ENCODE measurements around the gene NME3. TPM values are rescaled to one million over a fixed set of nuclear protein-coding genes. Genes with fewer than 3 reads are reported as not detected.

The NME3 gene
- total RNA-seq, 1 experiment from 2014 or later, result 66.9 TPM

- Histone ChIP-seq H4K20me1 (ENCODE audit: low read length) (no peaks in the 10 kb centered on the region), H3K4me2 (ENCODE audit: low read length) (no peak overlapping the region), H3K27ac (ENCODE audit: low read length) (no peak overlapping the region), H3K4me1 (ENCODE audit: insufficient read depth, low read length) (no peaks in the 10 kb centered on the region; the same call in 1 of the 2 replicates), H3K27me3 (ENCODE audit: low read length) (no peaks in the 10 kb centered on the region), H3K9ac (ENCODE audit: low read length) (no peak overlapping the region), H3K9me3 (ENCODE audit: low read length) (no peaks in the 10 kb centered on the region), H3F3A (ENCODE audit: low read length, unreplicated experiment) (no peaks in the 10 kb centered on the region), H3K36me3 (ENCODE audit: low read depth, low read length) (no peaks in the 10 kb centered on the region), H3K9me2 (replicated peaks; ENCODE audit: low read length) (no peaks in the 10 kb centered on the region), H2AFZ (ENCODE audit: low read length) (no peak overlapping the region), H3K79me2 (ENCODE audit: low read length) (peaks cover 37% of the 10 kb centered on the region), H3K4me3 (ENCODE audit: low read length) (no peak overlapping the region)
- DNase-seq (no peak), ATAC-seq (no peak)
- ChIA-PET CTCF (no interaction called here), POLR2A (ENCODE audit: unreplicated experiment) (no interaction called here)
- BruUV-seq (replicated peaks), result no TSS peak
- TF ChIP-seq CTCF (conservative IDR thresholded peaks at IDR 0.05; ENCODE audit: low read depth, low read length) (no peak), EZH2phosphoT487 (IDR thresholded peaks at IDR 0.05; ENCODE audit: borderline replicate concordance, low read length) (no peak), EZH2 (IDR thresholded peaks at IDR 0.05; ENCODE audit: low read length, unreplicated experiment) (no peak)
- intact Hi-C loops (cut with micrococcal nuclease), result no loop called here
Measured at GRCh38 chr16:1787322-1788094, 16.2 kb upstream of the NME3 start.

GRCh38 chr16:1787056-1787321 is 15.6 kb upstream of the NME3 start:
- H3K4me3 ChIP-seq (ENCODE audit: low read length), result no peak overlapping the region
- H4K20me1 ChIP-seq (ENCODE audit: low read length), result no peaks in the 10 kb centered on the region
- DNase-seq (no peak), ATAC-seq (no peak)
- intact Hi-C loops (cut with micrococcal nuclease), result no loop called here
- H3K9ac ChIP-seq (ENCODE audit: low read length), result no peak overlapping the region
- no peak overlapping the region for H3K4me2 ChIP-seq (ENCODE audit: low read length)
- no peak overlapping the region for H2AFZ ChIP-seq (ENCODE audit: low read length)
- H3F3A ChIP-seq (ENCODE audit: low read length, unreplicated experiment), result no peaks in the 10 kb centered on the region
- POLR2A ChIA-PET (ENCODE audit: unreplicated experiment), result no interaction called here
- H3K27ac ChIP-seq (ENCODE audit: low read length), result no peak overlapping the region
- no TSS peak for BruUV-seq (replicated peaks)
- no peak for TF ChIP-seq EZH2phosphoT487 (IDR thresholded peaks at IDR 0.05; ENCODE audit: borderline replicate concordance, low read length)
- no peak for TF ChIP-seq CTCF (conservative IDR thresholded peaks at IDR 0.05; ENCODE audit: low read depth, low read length)
- TF ChIP-seq EZH2 (IDR thresholded peaks at IDR 0.05; ENCODE audit: low read length, unreplicated experiment), result no peak
- no peaks in the 10 kb centered on the region for H3K27me3 ChIP-seq (ENCODE audit: low read length)
- H3K9me3 ChIP-seq (ENCODE audit: low read length), result no peaks in the 10 kb centered on the region
- H3K9me2 ChIP-seq (replicated peaks; ENCODE audit: low read length), result no peaks in the 10 kb centered on the region
- H3K4me1 ChIP-seq (ENCODE audit: insufficient read depth, low read length), result no peaks in the 10 kb centered on the region; the same call in 1 of the 2 replicates
- H3K36me3 ChIP-seq (ENCODE audit: low read depth, low read length), result no peaks in the 10 kb centered on the region
- peaks cover 37% of the 10 kb centered on the region for H3K79me2 ChIP-seq (ENCODE audit: low read length)
- CTCF ChIA-PET, result no interaction called here

- ATAC-seq (no peak), DNase-seq (no peak)
- Histone ChIP-seq H3F3A (ENCODE audit: low read length, unreplicated experiment) (no peaks in the 10 kb centered on the region), H3K9me3 (ENCODE audit: low read length) (no peaks in the 10 kb centered on the region), H2AFZ (ENCODE audit: low read length) (no peak overlapping the region), H3K27ac (ENCODE audit: low read length) (no peak overlapping the region), H3K79me2 (ENCODE audit: low read length) (peaks cover 42% of the 10 kb centered on the region), H3K9me2 (replicated peaks; ENCODE audit: low read length) (no peaks in the 10 kb centered on the region), H4K20me1 (ENCODE audit: low read length) (no peaks in the 10 kb centered on the region), H3K9ac (ENCODE audit: low read length) (no peak overlapping the region), H3K4me3 (ENCODE audit: low read length) (no peak overlapping the region), H3K27me3 (ENCODE audit: low read length) (no peaks in the 10 kb centered on the region), H3K36me3 (ENCODE audit: low read depth, low read length) (no peaks in the 10 kb centered on the region), H3K4me2 (ENCODE audit: low read length) (no peak overlapping the region), H3K4me1 (ENCODE audit: insufficient read depth, low read length) (peaks cover under 1% of the 10 kb centered on the region; the same call in 1 of the 2 replicates)
- TF ChIP-seq EZH2 (IDR thresholded peaks at IDR 0.05; ENCODE audit: low read length, unreplicated experiment), result no peak
- intact Hi-C loops (cut with micrococcal nuclease), result no loop called here
- ChIA-PET POLR2A (ENCODE audit: unreplicated experiment) (no interaction called here), CTCF (no interaction called here)
- BruUV-seq (replicated peaks), result no TSS peak
Measured at GRCh38 chr16:1786242-1787055, 15.1 kb upstream of the NME3 start.
